Skeletal muscle cell (primary cell): ENCODE measurements around the gene ACTR6.
"Not testable (repeated sequence)": the region's sequence is repeated elsewhere in the genome, so short reads cannot be mapped to it uniquely, and the experiment has no call there.

Source experiments
- DNase-seq: peaks from one replicate; pipeline ENCODE4 v3.0.0-alpha.2; 2010; ENCODE audit warnings: low read depth
- H3K4me3 ChIP-seq: 2 replicates; pipeline ENCODE4 v1.5.1; 2011; ENCODE audit warnings: low read depth, mild to moderate bottlenecking, control low read depth, low read length, moderate library complexity

The ACTR6 gene

GRCh38 chr12:100179252-100179651, 21.4 kb upstream of the ACTR6 start:
- H3K4me3 ChIP-seq = no peak overlapping the region
- DNase-seq = no peak

GRCh38 chr12:100184549-100185145, 16.0 kb upstream of the ACTR6 start:
- DNase-seq = no peak
- H3K4me3 ChIP-seq = no peak overlapping the region

GRCh38 chr12:100185361-100185894, 15.2 kb upstream of the ACTR6 start:
- no peak overlapping the region for H3K4me3 ChIP-seq
- no peak for DNase-seq

GRCh38 chr12:100186071-100186470, 14.5 kb upstream of the ACTR6 start:
- H3K4me3 ChIP-seq = no peak overlapping the region
- DNase-seq = no peak

GRCh38 chr12:100187068-100187467, 13.5 kb upstream of the ACTR6 start:
- no peak overlapping the region for H3K4me3 ChIP-seq

GRCh38 chr12:100187857-100188519, 12.6 kb upstream of the ACTR6 start:
- H3K4me3 ChIP-seq = no peak overlapping the region
- DNase-seq = no peak

More at GRCh38 chr12:100187068-100187467, 13.5 kb upstream of the ACTR6 start:
- DNase-seq = no peak

GRCh38 chr12:100188888-100189635, 11.6 kb upstream of the ACTR6 start:
- H3K4me3 ChIP-seq, DNase-seq: not testable (repeated sequence)

- DNase-seq = no peak
These were observed 10.8 kb upstream of the ACTR6 start for GRCh38 chr12:100189636-100190394.

GRCh38 chr12:100193085-100193484, 7.5 kb upstream of the ACTR6 start:
- DNase-seq = no peak
- no peak overlapping the region for H3K4me3 ChIP-seq

More at GRCh38 chr12:100189636-100190394, 10.8 kb upstream of the ACTR6 start:
- H3K4me3 ChIP-seq = no peak overlapping the region

- H3K4me3 ChIP-seq = no peak overlapping the region
- no peak for DNase-seq
These were observed 3.1 kb upstream of the ACTR6 start for GRCh38 chr12:100197486-100197885.

GRCh38 chr12:100199023-100199346, 1.6 kb upstream of the ACTR6 start:
- DNase-seq = no peak
- peak overlapping the region; percentile 77 for H3K4me3 ChIP-seq

GRCh38 chr12:100199347-100200149, 1.1 kb upstream of the ACTR6 start:
- DNase-seq = no peak
- peak overlapping the region; percentile 77 for H3K4me3 ChIP-seq

- no peak for DNase-seq
- peak overlapping the region; percentile 77 for H3K4me3 ChIP-seq
These were observed 1.2 kb downstream of the ACTR6 start for GRCh38 chr12:100201604-100202423.

GRCh38 chr12:100207311-100207710, 6.7 kb downstream of the ACTR6 start:
- no peak for DNase-seq

GRCh38 chr12:100208834-100209233, 8.2 kb downstream of the ACTR6 start:
- H3K4me3 ChIP-seq = no peak overlapping the region
- no peak for DNase-seq

More at GRCh38 chr12:100207311-100207710, 6.7 kb downstream of the ACTR6 start:
- no peak overlapping the region for H3K4me3 ChIP-seq

GRCh38 chr12:100211698-100212097, 11.1 kb downstream of the ACTR6 start:
- DNase-seq = no peak
- H3K4me3 ChIP-seq = no peak overlapping the region

GRCh38 chr12:100213016-100213891, 12.6 kb downstream of the ACTR6 start:
- DNase-seq = no peak
- no peak overlapping the region for H3K4me3 ChIP-seq
